Upper lobe of left lung (tissue), 6 donors: ENCODE data around the gene SERP2. TPM values are rescaled to one million over a fixed set of nuclear protein-coding genes. Genes with fewer than 3 reads are reported as not detected.

ENCODE experiments used
- ATAC-seq, 2 donors: fragments of 200-7000 bp; cut with Tn5 transposase; one replicate each; pipeline ENCODE4 v1.9.1; 2022; ENCODE audit warnings: mild to moderate bottlenecking in 2 of 2, moderate library complexity in 2 of 2; ENCODE audit not compliant: low FRiP score in 2 of 2
- DNase-seq, 2 donors: peaks; one replicate each; pipeline ENCODE4 v3.0.0-alpha.2; 2019 to 2020
- H3K27ac ChIP-seq, 4 donors: fragments of 200-600 bp; sonication (generic); one replicate each; pipeline ENCODE4 v1.5.1; 2016 to 2019
- H3K27me3 ChIP-seq, 4 donors: fragments of 200-600 bp; sonication (generic); one replicate each; pipeline ENCODE4 v1.5.1; 2017 to 2019
- H3K36me3 ChIP-seq, 4 donors: fragments of 200-600 bp; sonication (generic); one replicate each; pipeline ENCODE4 v1.5.1; 2016 to 2019
- H3K4me1 ChIP-seq, 4 donors: fragments of 200-600 bp; sonication (generic); one replicate each; pipeline ENCODE4 v1.5.1; 2018 to 2019
- H3K4me3 ChIP-seq, 4 donors: fragments of 200-600 bp; sonication (generic); one replicate each; pipeline ENCODE4 v1.5.1; 2017 to 2019; ENCODE audit warnings: mild to moderate bottlenecking in 2 of 4, moderate library complexity in 1 of 4
- H3K9me3 ChIP-seq, 4 donors: fragments of 200-600 bp; sonication (generic); one replicate each; pipeline ENCODE4 v1.5.1; 2018 to 2019
- EP300 ChIP-seq, 4 donors: sonication (generic); formaldehyde crosslinking; IDR thresholded peaks; one replicate each; pipeline ENCODE4 v1.5.1; 2017; ENCODE audit warnings: antibody characterized with exemption in 4 of 4, control low read depth in 2 of 4
- POLR2A ChIP-seq, 4 donors: fragments of 450-650 bp; IDR thresholded peaks; one replicate each; pipeline ENCODE4 v1.5.1; 2016 to 2017; ENCODE audit warnings: antibody characterized with exemption in 4 of 4, mild to moderate bottlenecking in 2 of 4
- POLR2AphosphoS5 ChIP-seq, 2 donors: sonication (generic); formaldehyde crosslinking; IDR thresholded peaks; one replicate each; pipeline ENCODE4 v1.5.1; 2017; ENCODE audit warnings: antibody characterized with exemption in 2 of 2
- WGBS, 2 donors: methylation state at CpG; one replicate each; pipeline ENCODE4 v1.1.5; 2017 to 2018; 5-methylcytosine and 5-hydroxymethylcytosine counted together
- total RNA-seq, 6 donors: library from RNA; depleted of rRNA in 4 of 6; stranded (reverse); fragments of >200 nt in 4 of 6; gene quantifications; one replicate each; pipeline versions ENCODE4 v1.1.0 to v1.2.1, GENCODE V29; 2016 to 2021
- TF ChIP-seq, protein P1 (sequence below), 6 experiments: fragments of 450-650 bp in 4 of 6; fragments of 200-600 bp in 2 of 6; sonication (generic) in 2 of 6; IDR thresholded peaks; one replicate each; pipeline ENCODE4 v1.5.1; 2016 to 2019; ENCODE audit warnings: antibody characterized with exemption in 6 of 6
- donor health status: DM: no; HTN: no; CAD: no; lungs with moderate emphysema.
- donor health status: DM: no; HTN: yes; CAD: no; lungs with severe emphysema.

SERP2 gene
- total RNA-seq, 6 donors from 2014 or later: 0.89 to 27.2 (median 3.8) TPM

DNA sequence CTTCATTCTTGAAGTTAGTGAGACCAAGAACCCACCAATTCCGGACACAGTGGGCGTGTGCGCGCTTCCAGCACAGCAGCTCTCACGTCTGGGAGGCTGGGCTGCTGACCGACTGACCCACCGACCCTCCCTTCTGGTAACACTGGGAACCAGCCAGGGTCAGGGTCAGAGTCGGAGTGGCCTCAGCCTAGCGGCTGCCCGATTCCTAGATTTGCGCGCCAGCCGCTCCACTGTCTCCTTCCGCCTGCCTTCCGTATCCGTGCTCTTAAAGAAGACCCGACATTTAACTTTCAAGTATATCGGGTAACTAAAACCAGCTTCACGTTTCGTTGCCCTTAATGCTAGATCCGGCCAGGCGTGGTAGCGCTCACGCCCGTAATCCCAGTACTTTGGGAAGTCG, 41.1 kb downstream of the SERP2 start:
- TF ChIP-seq POLR2AphosphoS5 (IDR thresholded peaks at IDR 0.05): no peak
- no peak for TF ChIP-seq EP300 (IDR thresholded peaks at IDR 0.05)
- TF ChIP-seq, protein P1, sequence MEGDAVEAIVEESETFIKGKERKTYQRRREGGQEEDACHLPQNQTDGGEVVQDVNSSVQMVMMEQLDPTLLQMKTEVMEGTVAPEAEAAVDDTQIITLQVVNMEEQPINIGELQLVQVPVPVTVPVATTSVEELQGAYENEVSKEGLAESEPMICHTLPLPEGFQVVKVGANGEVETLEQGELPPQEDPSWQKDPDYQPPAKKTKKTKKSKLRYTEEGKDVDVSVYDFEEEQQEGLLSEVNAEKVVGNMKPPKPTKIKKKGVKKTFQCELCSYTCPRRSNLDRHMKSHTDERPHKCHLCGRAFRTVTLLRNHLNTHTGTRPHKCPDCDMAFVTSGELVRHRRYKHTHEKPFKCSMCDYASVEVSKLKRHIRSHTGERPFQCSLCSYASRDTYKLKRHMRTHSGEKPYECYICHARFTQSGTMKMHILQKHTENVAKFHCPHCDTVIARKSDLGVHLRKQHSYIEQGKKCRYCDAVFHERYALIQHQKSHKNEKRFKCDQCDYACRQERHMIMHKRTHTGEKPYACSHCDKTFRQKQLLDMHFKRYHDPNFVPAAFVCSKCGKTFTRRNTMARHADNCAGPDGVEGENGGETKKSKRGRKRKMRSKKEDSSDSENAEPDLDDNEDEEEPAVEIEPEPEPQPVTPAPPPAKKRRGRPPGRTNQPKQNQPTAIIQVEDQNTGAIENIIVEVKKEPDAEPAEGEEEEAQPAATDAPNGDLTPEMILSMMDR (IDR thresholded peaks at IDR 0.05): no peak
- TF ChIP-seq POLR2A (IDR thresholded peaks at IDR 0.05): no peak
- no peak overlapping the region for H3K27ac ChIP-seq
- 94 to 99% methylated on average over 24 to 26 of the region's 26 CpGs for WGBS, 2 donors
- H3K36me3 ChIP-seq: no peaks in the 10 kb centered on the region
- H3K4me3 ChIP-seq: no peak overlapping the region
- H3K9me3 ChIP-seq: no peaks in the 10 kb centered on the region
- no peaks in the 10 kb centered on the region for H3K4me1 ChIP-seq
- H3K27me3 ChIP-seq: no peaks in the 10 kb centered on the region
- DNase-seq (no peak), ATAC-seq (no peak)

DNA sequence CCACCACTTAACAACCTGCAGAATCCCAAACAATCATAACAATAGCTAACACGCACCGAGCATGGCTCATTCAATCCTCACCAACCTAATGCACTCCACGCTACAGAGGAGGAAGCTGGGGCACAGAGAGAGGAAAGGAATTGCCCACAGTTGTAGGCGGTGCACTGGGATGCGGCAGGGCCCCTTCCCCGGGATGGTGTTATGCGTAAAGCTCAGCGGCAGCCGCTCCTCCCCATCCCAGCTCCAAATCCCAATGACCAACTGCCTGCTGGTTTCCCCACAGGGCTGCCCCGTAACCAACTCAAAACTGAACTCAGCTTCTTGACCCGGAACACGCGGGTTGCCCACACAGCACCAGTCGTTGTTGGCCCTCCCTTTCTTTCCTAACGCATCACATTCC, 42.2 kb downstream of the SERP2 start:
- H3K4me3 ChIP-seq: no peak overlapping the region
- H3K27me3 ChIP-seq: no peaks in the 10 kb centered on the region
- 81 to 90% methylated on average over 15 of the region's 15 CpGs for WGBS, 2 donors
- TF ChIP-seq POLR2A (IDR thresholded peaks at IDR 0.05): no peak
- TF ChIP-seq, protein P1 (IDR thresholded peaks at IDR 0.05): no peak
- no peak for TF ChIP-seq POLR2AphosphoS5 (IDR thresholded peaks at IDR 0.05)
- TF ChIP-seq EP300 (IDR thresholded peaks at IDR 0.05): no peak
- H3K4me1 ChIP-seq: no peaks in the 10 kb centered on the region
- ATAC-seq (no peak), DNase-seq (no peak)
- no peaks in the 10 kb centered on the region for H3K9me3 ChIP-seq
- H3K27ac ChIP-seq: no peak overlapping the region
- H3K36me3 ChIP-seq: no peaks in the 10 kb centered on the region

- DNase-seq (peak in 1 of 2 donors; percentile 38), ATAC-seq (peak in 1 of 2 donors; percentile 55)
- no peaks in the 10 kb centered on the region for H3K4me1 ChIP-seq
- H3K36me3 ChIP-seq: no peaks in the 10 kb centered on the region
- no peak overlapping the region for H3K27ac ChIP-seq
- no peaks in the 10 kb centered on the region for H3K9me3 ChIP-seq
- 65 to 68% methylated on average over 6 to 9 of the region's 10 CpGs for whole genome bisulfite sequencing, 2 donors
- no peaks in the 10 kb centered on the region for H3K27me3 ChIP-seq
- TF ChIP-seq EP300 (IDR thresholded peaks at IDR 0.05): no peak
- no peak for TF ChIP-seq POLR2AphosphoS5 (IDR thresholded peaks at IDR 0.05)
- TF ChIP-seq, protein P1 (IDR thresholded peaks at IDR 0.05): no peak
- no peak for TF ChIP-seq POLR2A (IDR thresholded peaks at IDR 0.05)
- no peak overlapping the region for H3K4me3 ChIP-seq
Observed at GRCh38 chr13:44416301-44416700, 42.7 kb downstream of the SERP2 start.

DNA sequence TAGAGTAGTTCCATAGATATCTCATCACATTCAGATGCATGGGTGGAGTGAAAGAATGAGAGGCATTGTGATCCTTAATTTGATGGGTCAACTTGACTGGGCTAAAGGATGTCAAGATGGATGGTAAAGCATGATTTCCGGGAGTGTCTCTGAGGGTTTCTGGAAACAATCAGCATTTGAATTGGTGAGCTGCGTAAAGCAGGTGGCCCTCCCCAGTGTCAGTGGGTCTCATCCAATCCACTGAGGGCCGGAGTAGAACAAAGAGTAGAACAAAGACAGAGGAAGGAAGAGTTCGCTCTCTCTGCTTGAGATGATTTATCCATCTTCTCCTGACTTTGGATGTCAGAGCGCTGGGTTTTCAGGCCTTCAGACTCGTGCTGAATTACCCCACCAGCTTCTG, 43.1 kb downstream of the SERP2 start:
- 95 to 97% methylated on average over 6 of the region's 6 CpGs for WGBS, 2 donors
- no peak overlapping the region for H3K27ac ChIP-seq
- TF ChIP-seq, protein P1 (IDR thresholded peaks at IDR 0.05): no peak

GRCh38 chr13:44417446-44417845, 43.8 kb downstream of the SERP2 start:
- Histone ChIP-seq H3K27me3 (no peaks in the 10 kb centered on the region), H3K4me3 (no peak overlapping the region), H3K36me3 (no peaks in the 10 kb centered on the region), H3K27ac (no peak overlapping the region), H3K4me1 (no peaks in the 10 kb centered on the region), H3K9me3 (no peaks in the 10 kb centered on the region)
- ATAC-seq (no peak), DNase-seq (no peak)
- WGBS, 2 donors: 84 to 86% methylated on average over 8 of the region's 8 CpGs
- TF ChIP-seq EP300 (IDR thresholded peaks at IDR 0.05) (no peak), POLR2AphosphoS5 (IDR thresholded peaks at IDR 0.05) (no peak)
- TF ChIP-seq, protein P1 (IDR thresholded peaks at IDR 0.05): no peak

More for the DNA sequence above, 43.1 kb downstream of the SERP2 start:
- no peak for DNase-seq
- ATAC-seq: no peak
- Histone ChIP-seq H3K36me3 (no peaks in the 10 kb centered on the region), H3K4me1 (no peaks in the 10 kb centered on the region), H3K9me3 (no peaks in the 10 kb centered on the region), H3K27me3 (no peaks in the 10 kb centered on the region), H3K4me3 (no peak overlapping the region)
